ENCODE measurements around the gene PRR20G.

DNA sequence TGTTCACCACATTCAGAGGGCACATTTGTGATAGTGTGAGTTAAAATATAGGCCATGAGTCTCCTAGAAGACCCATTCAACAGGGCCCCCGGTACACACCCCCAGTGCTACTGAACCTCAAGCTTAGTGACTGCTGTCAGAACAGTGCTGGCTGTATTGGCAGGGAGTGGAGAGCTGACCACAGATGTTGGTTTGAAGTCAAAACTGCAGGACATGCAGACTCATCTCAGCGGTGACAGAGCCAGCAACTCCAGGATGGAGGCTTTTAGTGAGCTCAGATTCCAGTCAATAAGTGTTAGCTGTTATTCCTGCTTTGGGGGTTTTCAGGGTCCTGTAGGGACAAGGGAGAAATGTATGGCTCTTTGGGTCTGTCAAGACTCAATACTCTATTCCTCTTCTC, 29.1 kb downstream of the PRR20G start:
- TF ChIP-seq POLR2AphosphoS5 (IDR thresholded peaks at IDR 0.05), result no peak
- TF ChIP-seq POLR2A (IDR thresholded peaks at IDR 0.05), result no peak
